ENCODE measurements around the gene MIDN. TPM values are rescaled to one million over a fixed set of nuclear protein-coding genes. Genes with fewer than 3 reads are reported as not detected.

Gene MIDN
- total RNA-seq, 1 donor from 2014 or later: 44.9 TPM

DNA sequence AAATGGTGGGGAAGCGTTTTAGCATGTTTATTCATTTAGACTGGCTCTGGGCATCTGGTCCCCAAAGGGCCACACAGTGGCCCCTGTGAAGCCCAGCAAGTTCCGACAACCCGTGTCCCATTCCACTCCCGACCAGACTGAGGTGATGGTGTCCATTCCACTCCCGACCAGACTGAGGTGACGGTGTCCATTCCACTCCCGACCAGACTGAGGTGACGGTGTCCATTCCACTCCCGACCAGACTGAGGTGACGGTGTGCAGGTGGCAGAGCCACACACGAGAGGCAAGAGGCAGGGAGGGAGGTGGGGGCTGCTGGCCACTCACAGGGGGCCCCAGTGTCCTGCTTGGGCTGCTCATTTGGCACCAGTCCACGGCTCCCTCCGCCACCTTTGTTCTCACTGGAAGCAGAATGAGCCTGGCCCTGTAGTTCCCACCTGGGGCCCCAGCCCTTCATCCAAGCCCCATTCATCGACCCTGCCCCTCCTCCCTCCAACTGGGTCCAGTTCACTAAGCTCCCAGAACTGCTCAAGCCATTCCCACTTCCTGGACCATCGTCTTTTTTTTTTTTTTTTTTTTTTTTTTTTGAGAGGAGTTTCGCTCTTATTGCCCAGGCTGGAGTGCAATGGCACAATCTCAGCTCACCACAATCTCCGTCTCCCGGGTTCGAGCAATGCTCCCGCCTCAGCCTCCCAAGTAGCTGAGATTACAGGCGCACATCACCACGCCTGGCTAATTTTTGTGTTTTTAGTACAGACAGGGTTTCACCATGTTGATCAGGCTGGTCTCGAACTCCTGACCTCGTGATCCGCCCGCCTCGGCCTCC is 1.9 kb upstream of the MIDN start:
- peak; percentile 40 for DNase-seq (ENCODE audit: low read depth)

DNA sequence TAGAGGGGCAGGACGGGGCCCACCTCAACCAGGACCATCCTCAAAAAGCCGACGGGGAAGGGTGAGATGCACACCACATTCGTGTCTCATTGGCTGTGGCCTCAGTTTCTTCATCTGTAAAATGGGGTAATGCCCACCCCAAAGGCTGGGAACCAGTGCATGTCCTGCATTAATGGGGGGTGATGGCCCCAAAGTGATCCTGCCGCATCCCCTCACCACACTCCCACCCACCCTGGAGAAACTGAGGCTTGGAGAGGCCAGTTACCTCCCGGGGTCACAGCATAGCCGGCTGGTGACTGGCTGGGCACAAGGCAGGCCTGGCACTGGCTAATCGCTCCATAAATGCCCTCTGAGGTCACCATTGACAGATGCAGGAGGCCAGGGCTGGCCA is 640 bp upstream of the MIDN start:
- peak; percentile 59 for DNase-seq (ENCODE audit: low read depth)

DNA sequence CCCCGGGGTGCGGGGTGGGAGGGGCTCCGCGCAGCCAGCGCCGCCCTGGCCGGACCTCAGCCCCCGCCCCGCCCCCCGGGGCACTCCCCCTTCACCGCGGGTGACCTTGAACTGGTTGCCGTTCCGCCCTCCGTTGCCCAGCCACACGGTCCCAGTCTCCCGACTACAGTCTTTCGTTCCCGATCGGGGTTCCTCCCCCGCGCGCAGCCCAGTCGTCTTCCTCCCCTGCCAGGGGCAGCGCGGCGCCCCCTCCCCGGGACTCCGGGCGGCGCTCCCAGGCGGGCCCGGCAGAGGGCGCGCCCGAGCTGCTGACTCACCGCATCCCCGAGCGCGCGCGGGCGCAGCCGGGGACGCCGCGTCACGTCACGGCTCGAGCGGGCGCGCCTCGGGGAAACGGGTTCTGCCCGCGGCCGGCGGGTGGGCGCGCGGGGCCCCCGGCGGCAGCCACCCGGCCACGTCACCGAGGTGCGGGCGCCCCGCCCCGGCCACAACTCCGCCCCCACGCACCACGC is 459 bp downstream of the MIDN start:
- DNase-seq (ENCODE audit: low read depth): no peak

DNA sequence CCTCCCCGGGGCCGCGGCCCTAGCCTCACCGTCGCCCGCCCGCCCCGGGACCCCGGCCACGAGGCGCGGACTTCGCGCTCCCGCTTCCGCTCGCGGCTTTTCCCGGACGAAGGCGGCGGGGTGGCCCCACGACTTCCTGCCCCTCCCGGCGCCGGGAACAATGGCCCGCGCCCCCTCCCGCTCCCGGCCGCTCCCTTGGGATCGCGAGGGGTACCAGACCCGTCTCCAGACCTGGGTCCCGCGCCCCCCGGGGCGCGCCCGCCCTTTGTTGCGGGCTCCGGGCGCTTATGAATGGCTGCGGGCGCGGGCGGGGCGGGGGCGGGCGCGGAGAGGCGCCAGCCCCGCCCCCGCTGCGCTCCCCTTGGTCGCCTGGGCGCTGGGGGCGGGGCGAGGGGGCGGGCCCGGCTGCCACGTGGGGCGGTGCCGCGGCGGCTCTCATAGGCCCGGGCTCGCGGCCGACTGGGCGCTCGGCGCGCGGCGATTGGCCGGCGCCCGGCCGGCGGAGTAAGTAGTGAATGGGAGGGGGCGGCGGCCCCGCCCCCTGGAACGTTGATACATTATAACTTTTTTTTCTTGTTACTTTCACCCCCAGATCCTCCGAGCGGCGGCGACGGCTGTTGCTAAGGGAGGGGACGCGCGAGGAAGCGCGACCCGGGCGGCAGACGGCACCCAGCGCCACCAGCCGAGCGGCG is 1.1 kb downstream of the MIDN start:
- DNase-seq (ENCODE audit: low read depth): peak; percentile 83

DNA sequence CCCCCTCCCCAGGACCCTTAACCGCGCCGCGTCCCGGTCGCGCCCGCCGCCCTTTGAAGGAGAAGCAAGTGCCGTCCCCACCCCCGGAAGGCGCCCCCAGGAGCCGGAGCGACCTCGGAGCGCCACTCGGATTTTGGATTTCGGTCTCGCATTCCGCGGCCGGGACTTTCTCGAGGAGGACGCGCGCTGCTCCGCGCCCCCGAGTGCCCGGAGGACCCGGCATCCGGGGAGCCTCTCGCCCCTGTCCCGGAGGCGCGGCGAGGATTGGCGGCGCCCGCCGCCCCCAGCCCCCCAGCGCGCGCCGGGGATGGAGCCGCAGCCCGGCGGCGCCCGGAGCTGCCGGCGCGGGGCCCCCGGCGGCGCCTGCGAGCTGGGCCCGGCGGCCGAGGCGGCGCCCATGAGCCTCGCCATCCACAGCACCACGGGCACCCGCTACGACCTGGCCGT is 1.6 kb downstream of the MIDN start:
- DNase-seq (ENCODE audit: low read depth): no peak

DNA sequence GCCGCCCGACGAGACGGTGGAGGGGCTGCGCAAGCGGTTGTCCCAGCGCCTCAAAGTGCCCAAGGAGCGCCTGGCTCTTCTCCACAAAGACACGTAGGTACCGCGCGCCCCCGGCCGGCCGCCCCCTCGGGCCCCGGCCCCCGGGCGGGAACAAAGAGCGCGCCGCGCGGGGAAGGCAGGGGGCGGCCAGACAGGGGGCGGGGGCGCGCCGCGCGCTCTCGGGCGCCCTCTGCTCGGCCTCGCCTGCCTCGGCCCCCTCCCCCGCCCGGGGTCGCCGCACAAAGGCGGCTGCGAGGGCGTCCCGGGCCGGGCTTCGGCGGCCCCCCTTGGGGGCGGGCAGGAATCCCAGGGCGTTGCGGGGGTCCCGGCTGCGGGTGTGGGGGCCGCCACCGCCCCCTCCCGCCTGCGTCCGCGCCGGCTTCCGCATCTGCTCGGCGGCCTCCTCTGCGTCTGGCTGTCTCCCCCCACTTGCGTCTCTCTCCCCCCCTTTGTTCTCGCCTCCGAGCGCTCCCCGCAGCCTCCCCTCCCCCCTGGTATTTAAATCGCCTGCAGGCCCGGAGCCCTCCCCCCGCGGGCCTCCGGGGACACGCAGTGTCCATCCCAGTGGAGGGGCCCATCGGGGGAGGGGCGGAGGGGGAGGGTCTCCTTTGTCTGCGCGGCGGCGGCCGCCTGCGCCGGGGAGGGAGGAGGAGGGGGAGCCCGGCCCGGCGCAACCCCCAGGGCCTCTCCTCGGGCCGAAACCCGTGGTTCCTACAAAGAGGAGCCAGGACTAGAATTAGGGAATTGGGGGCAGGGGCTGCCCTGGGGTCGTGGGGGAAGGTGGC is 2.3 kb downstream of the MIDN start:
- DNase-seq (ENCODE audit: low read depth): no peak

DNA sequence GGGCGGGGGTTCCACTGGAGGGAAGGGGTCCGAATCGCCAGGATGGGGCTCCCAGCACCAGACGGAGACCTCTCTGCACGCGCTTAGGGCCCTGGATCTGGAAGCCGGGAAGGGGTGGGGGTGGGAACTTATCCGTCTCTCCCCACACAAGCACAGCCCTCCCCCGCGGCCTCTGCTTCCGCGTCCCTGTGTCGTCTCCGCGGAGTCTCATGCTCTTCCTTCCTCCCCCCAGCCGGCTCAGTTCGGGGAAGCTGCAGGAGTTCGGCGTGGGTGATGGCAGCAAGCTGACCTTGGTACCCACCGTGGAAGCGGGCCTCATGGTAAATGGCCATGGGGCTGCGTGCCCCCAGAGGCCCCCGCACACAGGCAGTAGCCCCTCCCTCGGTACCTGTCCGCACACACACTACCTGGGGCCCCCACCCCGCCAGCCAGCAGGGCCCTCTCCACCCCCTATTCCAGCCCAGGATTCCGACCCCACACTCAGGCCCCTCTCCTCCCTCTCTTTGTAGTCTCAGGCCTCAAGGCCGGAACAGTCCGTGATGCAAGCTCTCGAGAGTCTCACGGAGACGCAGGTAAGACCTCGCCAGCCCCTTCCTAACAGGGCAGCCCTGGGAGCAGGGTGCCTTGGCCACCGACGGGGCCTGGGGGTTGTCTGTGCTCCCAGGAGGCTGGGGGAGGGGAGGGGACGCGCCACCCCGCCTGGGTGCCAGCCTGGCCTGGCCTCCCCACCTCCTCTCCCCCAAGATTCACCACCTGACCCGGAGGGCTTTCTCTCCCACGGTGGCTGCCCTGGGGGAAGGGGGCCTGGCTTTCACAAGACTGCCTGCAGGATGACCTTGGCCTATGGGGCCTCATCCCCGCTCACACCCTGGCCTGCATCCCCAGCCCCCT is 3.2 kb downstream of the MIDN start:
- no peak for DNase-seq (ENCODE audit: low read depth)

DNA sequence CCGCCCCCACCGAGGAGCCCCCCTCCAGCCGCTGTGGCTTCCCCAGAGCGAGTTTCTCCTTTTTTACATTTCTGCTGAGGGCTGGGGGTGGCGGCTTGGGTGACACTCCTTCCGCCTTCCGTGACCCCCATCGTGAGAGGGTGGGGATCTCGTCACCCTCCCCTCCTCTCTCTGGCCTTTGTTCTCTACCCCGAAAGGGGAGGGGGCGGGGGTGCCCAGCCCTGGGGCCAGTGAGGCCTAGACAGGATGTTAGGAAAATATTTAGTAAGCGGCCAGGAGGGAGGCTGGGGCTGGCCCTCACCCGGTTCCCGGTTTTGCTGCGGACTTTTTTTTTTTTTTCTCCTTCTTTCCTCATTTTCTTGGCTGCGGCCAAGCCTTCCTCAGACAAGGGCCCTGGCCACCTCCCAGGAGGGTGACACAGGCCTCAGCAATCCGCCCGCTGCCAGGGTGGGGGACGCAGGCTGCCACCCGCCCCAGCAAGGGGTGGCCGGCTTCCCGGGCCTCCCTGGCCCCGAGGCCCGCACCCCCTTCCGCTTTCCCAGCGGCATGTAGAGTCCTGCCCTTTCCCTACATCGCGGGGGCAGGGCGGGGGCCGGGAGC is 3.9 kb downstream of the MIDN start:
- peak; percentile 88 for DNase-seq (ENCODE audit: low read depth)

DNA sequence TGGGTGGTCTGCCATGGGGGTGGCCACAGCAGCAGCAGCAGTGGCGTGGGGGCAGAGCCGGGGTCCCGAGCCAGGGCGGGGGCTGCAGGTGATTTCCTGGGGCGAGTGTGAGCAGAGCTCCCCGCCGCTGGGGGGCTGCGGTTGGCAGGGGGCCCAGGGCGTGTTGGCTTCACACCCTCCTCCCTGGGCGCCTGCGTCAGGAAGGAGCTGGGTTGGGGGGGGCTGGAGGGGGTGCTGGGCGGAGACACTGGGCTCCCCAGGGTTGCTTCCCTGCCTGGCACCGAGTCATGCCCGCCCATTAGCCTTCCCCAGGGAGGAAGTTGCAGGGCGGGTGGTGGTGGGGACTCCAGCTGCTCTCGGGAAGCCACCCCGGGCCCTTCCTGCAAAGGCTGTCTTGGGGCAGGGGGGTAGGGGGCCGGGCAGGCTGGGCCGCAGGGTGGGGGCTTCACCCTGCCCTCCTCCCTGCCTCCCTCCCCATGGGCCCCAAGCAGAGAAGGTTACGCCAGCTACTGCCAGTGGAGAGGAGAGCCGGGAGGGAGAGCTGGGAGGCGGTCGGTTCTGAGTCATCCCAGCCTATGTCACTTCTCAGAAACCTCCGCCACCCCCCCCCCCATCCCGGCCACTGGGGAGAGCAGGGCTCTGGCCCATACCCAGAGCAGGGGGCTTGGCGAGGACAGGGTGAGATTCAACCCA is 4.6 kb downstream of the MIDN start:
- DNase-seq (ENCODE audit: low read depth): peak; percentile 93

DNA sequence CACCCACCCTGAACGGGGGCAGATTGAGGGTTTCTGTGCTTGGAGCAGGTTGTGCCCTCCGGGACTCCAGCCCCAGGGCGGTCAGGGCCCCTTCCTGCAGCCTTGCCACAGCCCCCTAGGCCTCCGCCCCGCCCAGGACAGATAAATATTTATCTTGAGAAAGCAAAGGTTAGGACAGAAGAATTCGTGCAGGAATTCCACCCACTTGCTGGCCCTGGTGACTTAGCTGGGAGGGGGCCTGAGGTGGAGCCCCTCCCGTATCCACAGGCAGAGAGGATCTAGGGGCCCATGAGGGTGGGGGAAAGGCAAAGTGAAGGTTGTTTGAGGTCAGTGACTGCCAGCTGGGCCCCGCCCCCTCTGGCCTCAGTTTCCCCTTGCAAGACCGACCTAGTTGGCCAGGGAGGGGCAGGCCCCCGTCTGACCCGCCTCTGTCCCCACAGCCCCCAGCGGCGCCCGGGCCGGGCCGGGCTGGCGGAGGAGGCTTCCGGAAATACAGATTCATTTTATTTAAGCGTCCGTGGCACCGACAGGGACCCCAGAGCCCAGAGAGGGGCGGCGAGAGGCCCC is 5.2 kb downstream of the MIDN start:
- peak; percentile 77 for DNase-seq (ENCODE audit: low read depth)

DNA sequence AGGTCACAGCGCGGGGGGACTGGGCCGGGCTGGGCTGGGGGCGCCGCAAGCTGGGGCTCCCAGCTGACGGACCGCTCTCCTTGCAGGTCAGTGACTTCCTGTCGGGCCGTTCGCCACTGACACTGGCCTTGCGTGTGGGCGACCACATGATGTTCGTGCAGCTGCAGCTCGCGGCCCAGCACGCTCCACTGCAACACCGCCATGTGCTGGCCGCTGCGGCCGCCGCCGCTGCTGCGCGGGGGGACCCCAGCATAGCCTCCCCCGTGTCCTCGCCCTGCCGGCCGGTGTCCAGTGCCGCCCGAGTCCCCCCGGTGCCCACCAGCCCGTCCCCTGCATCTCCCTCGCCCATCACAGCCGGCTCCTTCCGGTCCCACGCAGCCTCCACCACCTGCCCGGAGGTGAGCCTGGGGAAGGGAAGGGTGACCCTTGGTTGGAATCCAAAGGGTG is 5.7 kb downstream of the MIDN start:
- DNase-seq (ENCODE audit: low read depth): no peak

DNA sequence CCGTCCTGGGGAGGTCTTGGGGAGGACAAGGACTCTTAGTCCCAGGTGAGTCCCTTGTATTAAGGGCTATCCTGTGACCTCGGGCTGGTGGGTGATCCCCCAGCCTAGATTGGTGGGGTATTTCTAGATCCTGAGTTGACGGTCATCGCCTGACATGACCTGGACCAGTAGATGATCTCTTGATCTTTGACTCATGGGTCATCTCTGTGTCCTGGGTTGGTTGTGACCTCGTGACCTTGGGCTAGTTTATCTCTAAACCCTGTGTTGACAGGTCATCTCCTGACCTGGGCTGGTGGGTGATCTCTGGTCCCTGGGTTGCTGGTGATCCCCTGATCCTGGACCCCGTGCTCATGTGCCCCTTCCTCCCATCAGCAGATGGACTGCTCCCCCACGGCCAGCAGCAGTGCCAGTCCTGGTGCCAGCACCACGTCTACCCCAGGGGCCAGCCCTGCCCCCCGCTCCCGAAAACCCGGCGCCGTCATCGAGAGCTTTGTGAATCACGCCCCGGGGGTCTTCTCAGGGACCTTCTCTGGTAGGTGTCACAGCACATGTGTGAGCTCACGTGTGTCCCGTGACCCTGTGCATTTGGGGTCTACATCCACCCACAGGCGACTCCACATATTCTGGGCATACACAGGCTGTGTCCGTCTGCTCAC is 6.3 kb downstream of the MIDN start:
- no peak for DNase-seq (ENCODE audit: low read depth)

DNA sequence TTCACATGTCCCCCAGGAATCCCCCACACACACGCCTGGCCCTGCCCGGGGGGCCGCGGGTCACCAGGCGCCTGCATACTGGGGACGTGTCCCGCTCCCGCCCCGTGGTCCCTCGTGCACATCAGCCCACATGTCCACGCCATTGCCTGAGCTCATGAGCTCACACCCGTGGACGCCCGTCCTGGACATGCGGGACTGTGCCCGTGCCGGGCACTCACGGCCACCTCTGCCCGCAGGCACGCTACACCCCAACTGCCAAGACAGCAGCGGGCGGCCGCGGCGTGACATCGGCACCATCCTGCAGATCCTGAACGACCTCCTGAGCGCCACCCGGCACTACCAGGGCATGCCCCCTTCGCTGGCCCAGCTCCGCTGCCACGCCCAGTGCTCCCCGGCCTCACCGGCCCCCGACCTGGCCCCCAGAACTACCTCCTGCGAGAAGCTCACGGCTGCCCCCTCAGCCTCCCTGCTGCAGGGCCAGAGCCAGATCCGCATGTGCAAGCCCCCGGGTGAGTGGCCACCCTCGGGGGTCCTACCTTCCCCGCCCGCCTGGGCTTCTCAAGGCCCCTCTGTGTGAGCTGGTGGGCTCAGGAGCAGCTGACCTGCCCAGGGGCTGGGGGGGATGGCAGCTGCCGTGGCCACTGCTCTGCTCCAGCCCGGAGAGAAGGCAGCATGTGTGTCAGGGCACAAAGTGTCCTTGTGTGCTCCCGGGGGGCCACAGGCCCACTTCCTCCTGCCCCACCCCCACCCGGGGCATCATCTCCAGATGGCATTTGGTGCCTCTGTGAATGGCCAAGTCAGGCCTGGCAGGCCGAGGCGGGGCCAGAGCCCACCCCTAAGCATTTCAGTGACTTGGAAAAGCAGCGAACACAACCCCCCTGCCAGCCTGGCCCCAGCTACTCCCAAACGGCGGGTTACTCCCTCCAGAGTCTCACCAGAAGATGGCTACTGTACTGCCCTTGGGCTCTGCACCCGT is 7.1 kb downstream of the MIDN start:
- DNase-seq (ENCODE audit: low read depth): no peak

DNA sequence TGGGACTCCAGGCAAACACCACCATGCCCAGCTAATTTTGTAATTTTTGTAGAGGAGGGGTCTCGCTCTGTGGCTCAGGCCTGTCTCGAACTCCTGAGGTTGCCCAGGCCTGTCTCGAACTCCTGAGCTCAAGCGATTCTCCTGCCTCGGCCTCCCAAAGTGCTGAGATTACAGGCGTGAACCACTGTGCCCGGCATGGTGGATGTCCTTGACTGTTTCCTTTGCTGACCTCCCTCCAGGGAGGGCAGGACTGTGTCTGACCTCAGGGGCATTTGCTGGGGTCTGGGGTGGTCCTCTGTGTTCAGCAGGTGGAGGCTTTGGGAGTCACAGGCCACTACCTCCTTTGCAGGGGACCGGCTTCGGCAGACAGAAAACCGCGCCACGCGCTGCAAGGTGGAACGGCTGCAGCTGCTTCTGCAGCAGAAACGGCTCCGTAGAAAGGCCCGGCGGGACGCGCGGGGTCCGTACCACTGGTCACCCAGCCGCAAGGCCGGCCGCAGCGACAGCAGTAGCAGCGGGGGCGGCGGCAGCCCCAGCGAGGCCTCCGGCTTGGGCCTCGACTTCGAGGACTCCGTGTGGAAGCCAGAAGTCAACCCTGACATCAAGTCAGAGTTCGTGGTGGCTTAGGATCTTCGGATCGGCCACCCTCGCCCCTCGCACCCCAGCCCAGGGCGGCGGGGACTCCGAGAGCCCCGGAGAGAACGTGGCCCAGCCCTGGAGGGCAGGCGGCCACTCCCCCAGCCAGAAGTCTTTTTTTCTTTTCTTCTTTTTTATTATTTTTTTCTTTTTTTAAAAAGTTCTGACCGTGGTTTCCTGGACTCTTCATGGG is 8.5 kb downstream of the MIDN start:
- no peak for DNase-seq (ENCODE audit: low read depth)

DNA sequence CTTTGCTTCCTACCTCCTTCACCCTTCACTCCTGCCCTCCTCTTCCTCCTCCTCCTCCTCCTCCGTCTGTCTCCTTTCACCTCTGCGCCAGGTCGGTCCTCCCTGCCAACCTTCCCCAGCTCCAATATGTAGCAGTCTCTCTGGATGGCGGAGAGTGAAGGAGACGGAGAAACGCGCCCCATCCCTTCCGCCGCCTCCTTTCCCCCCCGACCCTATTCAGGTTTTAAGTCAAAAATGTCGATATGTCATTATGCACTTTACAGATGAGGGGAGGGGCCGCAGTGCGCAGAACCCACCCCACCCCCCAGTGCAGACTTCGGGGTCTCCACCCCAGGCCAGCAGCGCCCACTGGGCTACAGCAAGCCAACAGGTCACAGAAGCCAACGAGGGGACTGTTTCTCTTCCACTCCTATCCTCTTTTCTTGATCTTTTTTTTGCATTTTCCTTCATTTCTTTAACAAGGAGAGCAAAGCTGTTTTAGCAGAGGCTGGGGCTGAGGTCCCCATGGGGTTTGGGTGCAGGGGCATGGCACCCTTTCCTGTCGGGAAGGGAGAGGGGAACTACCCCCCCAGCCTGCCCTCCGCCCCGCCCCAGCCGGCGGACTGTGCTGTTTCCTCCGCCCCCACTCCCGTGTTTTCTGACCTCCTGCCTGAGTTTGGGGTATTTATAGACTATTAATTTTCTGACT is 9.2 kb downstream of the MIDN start:
- DNase-seq (ENCODE audit: low read depth): no peak

DNA sequence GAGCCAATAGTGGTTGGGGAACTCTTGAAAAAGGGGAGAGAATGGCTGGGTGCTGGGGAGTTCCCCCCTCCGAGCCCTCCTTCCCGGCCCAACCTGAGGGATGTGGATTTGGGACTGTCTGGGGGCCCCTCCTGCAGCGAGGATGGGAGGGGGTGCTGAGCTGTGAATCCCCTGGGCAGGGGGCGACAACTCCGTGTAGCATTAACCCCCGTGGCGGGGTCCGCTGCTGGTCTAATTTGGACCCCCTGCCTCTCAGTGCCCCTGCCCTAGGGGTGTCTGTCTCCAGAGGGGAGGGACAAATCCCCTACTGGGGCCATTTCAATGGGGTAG is 9.7 kb downstream of the MIDN start:
- DNase-seq (ENCODE audit: low read depth): no peak
